Natural killer cell (primary cell): ENCODE measurements around the gene RAB6B. TPM values are rescaled to one million over a fixed set of nuclear protein-coding genes. Genes with fewer than 3 reads are reported as not detected.

ENCODE experiments used
- ATAC-seq, 3 donors: fragments of 150-1000 bp in 2 of 3; fragments of 200-7000 bp in 1 of 3; cut with Tn5 transposase; 1 replicate in 1 of 3; 2 replicates in 2 of 3; pipeline ENCODE4 v1.10.0; 2021; ENCODE audit warnings: mild to moderate bottlenecking in 2 of 3, moderate library complexity in 2 of 3
- DNase-seq, 2 donors: peaks; one replicate each; pipeline versions ENCODE4 v3.0.0 to v3.0.0-alpha.2; 2013 to 2021; ENCODE audit warnings: mixed read lengths in 1 of 2
- H3K27ac ChIP-seq: one replicate; pipeline ENCODE4 v1.5.1; 2013; ENCODE audit warnings: mild to moderate bottlenecking, low read length
- H3K27me3 ChIP-seq: one replicate; pipeline ENCODE4 v1.6.1; 2013; ENCODE audit warnings: low read length; ENCODE audit not compliant: control insufficient read depth, insufficient read depth
- H3K36me3 ChIP-seq: one replicate; pipeline ENCODE4 v1.6.1; 2013; ENCODE audit warnings: low read length; ENCODE audit not compliant: control insufficient read depth, insufficient read depth
- H3K4me1 ChIP-seq: one replicate; pipeline ENCODE4 v1.6.1; 2013; ENCODE audit warnings: low read length; ENCODE audit not compliant: control insufficient read depth, insufficient read depth
- H3K4me3 ChIP-seq: one replicate; pipeline ENCODE4 v1.5.1; 2013; ENCODE audit warnings: low read length
- H3K9me3 ChIP-seq: one replicate; pipeline ENCODE4 v1.6.1; 2013; ENCODE audit warnings: low read length; ENCODE audit not compliant: control insufficient read depth, insufficient read depth
- H3K27ac Mint-ChIP-seq, 2 donors: one replicate each; pipeline ENCODE4 v1.8.0; 2022; ENCODE audit warnings: mild to moderate bottlenecking in 2 of 2, mixed read lengths in 2 of 2, moderate library complexity in 1 of 2
- H3K27me3 Mint-ChIP-seq, 2 donors: one replicate each; pipeline ENCODE4 v1.8.0; 2022; ENCODE audit warnings: low read depth in 2 of 2, mixed read lengths in 2 of 2
- H3K36me3 Mint-ChIP-seq: one replicate; pipeline ENCODE4 v1.8.0; 2022; ENCODE audit warnings: mixed read lengths
- H3K4me1 Mint-ChIP-seq, 2 donors: one replicate each; pipeline ENCODE4 v1.8.0; 2022; ENCODE audit warnings: mixed read lengths in 2 of 2
- H3K4me3 Mint-ChIP-seq: one replicate; pipeline ENCODE4 v1.8.0; 2022; ENCODE audit warnings: mild to moderate bottlenecking, moderate library complexity, mixed read lengths
- H3K9me3 Mint-ChIP-seq, 2 donors: one replicate each; pipeline ENCODE4 v1.8.0; 2022; ENCODE audit warnings: mixed read lengths in 2 of 2
- WGBS: methylation state at CpG from one replicate; pipeline ENCODE4 v1.1.7; 2013; ENCODE audit warnings: missing lambda C conversion rate; ENCODE audit not compliant: insufficient coverage; 5-methylcytosine and 5-hydroxymethylcytosine counted together
- intact Hi-C: fragments of 100-400 bp; cut with micrococcal nuclease; formaldehyde crosslinking; loops from one replicate; pipeline ENCODE4 v1.14.2; 2022
- total RNA-seq, 4 donors: library from RNA; stranded (reverse); fragments of 120-200 nt in 1 of 4; gene quantifications; one replicate each; pipeline versions ENCODE4 v1.2.3 to v1.2.4, GENCODE V29; 2013 to 2022
- TF ChIP-seq, protein P1 (sequence below): fragments of 200-600 bp; IDR thresholded peaks from one replicate; pipeline ENCODE4 v1.8.0; 2022; ENCODE audit warnings: antibody characterized with exemption

RAB6B gene
- total RNA-seq, 3 donors from 2014 or later (not counting 1 experiment from before 2014, with no cell fraction given), result 1.4 to 2.7 (median 1.6) TPM

DNA sequence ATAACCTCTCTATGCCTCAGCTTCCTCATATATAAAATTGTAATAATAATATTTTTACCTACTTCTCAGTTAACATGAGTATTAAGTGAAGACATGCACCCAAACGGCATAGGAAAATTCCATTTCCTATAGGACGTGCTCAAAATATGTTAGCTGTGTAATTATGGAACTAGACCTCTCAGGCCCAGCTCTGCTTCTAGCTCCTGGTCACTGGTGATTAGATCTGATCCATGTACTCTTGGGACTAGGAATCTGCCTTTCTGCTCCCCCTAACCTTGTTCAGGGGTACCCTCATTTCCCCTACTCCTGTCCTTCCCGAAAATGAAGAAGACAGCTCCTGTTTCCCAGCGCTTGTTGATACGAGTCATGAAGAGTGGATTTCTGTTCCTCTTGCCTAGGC lies 119.8 kb downstream of the RAB6B start:
- H3K27ac Mint-ChIP-seq, result no peak overlapping the region
- intact Hi-C loops, result no loop called here
- H3K4me1 ChIP-seq, result no peaks in the 10 kb centered on the region
- H3K27me3 Mint-ChIP-seq, result peaks cover 6 to 13% of the 10 kb centered on the region in 2 donors
- TF ChIP-seq, protein P1, sequence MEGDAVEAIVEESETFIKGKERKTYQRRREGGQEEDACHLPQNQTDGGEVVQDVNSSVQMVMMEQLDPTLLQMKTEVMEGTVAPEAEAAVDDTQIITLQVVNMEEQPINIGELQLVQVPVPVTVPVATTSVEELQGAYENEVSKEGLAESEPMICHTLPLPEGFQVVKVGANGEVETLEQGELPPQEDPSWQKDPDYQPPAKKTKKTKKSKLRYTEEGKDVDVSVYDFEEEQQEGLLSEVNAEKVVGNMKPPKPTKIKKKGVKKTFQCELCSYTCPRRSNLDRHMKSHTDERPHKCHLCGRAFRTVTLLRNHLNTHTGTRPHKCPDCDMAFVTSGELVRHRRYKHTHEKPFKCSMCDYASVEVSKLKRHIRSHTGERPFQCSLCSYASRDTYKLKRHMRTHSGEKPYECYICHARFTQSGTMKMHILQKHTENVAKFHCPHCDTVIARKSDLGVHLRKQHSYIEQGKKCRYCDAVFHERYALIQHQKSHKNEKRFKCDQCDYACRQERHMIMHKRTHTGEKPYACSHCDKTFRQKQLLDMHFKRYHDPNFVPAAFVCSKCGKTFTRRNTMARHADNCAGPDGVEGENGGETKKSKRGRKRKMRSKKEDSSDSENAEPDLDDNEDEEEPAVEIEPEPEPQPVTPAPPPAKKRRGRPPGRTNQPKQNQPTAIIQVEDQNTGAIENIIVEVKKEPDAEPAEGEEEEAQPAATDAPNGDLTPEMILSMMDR, result no peak
- DNase-seq (no peak), ATAC-seq (no peak)
- no peaks in the 10 kb centered on the region for H3K27me3 ChIP-seq
- 98% methylated on average over 5 of the region's 5 CpGs for WGBS
- H3K36me3 ChIP-seq, result no peaks in the 10 kb centered on the region
- H3K9me3 Mint-ChIP-seq, result no peaks in the 10 kb centered on the region
- no peaks in the 10 kb centered on the region for H3K36me3 Mint-ChIP-seq
- no peaks in the 10 kb centered on the region for H3K4me1 Mint-ChIP-seq
- H3K27ac ChIP-seq, result no peak overlapping the region
- H3K4me3 Mint-ChIP-seq, result no peak overlapping the region
- H3K9me3 ChIP-seq, result no peaks in the 10 kb centered on the region
- no peak overlapping the region for H3K4me3 ChIP-seq

GRCh38 chr3:133775309-133775708 lies 120.4 kb downstream of the RAB6B start:
- Histone ChIP-seq H3K4me3 (no peak overlapping the region), H3K9me3 (no peaks in the 10 kb centered on the region), H3K36me3 (no peaks in the 10 kb centered on the region), H3K4me1 (no peaks in the 10 kb centered on the region), H3K27ac (no peak overlapping the region), H3K27me3 (no peaks in the 10 kb centered on the region)
- peaks cover 6 to 13% of the 10 kb centered on the region in 2 donors for H3K27me3 Mint-ChIP-seq
- no peaks in the 10 kb centered on the region for H3K36me3 Mint-ChIP-seq
- TF ChIP-seq, protein P1, result no peak
- no peak for ATAC-seq
- no peaks in the 10 kb centered on the region for H3K4me1 Mint-ChIP-seq
- no peak overlapping the region for H3K27ac Mint-ChIP-seq
- DNase-seq, result no peak
- no peak overlapping the region for H3K4me3 Mint-ChIP-seq
- WGBS, result 87% methylated on average over 9 of the region's 9 CpGs
- H3K9me3 Mint-ChIP-seq, result no peaks in the 10 kb centered on the region
- intact Hi-C loops, result no loop called here

Other genes with a start within 250 kb of the RAB6B start
- gene TOPBP1, start 233.9 kb downstream of the RAB6B start, total RNA-seq, result 10 to 100 TPM; 48.1 to 52.9 (median 50.9) TPM
- 1 to 10 TPM; 2.8 to 4.3 (median 3.2) TPM for gene TF, start 149.5 kb downstream of the RAB6B start, total RNA-seq
- gene SRPRB, start 90.1 kb downstream of the RAB6B start, total RNA-seq, result 10 to 100 TPM; 19.8 to 26.4 (median 22.4) TPM
- not detected for gene SLCO2A1, start 134.0 kb upstream of the RAB6B start, total RNA-seq